IMR-90 (cell line): ENCODE measurements around the gene ZC3H7B. TPM values are rescaled to one million over a fixed set of nuclear protein-coding genes. Genes with fewer than 3 reads are reported as not detected.

Experiments used
- ATAC-seq: fragments of 200-7000 bp; cut with Tn5 transposase; 2 replicates; pipeline ENCODE4 v1.9.1; 2020; ENCODE audit warnings: low read depth, mild to moderate bottlenecking, moderate library complexity
- BruUV-seq: library from RNA; stranded (reverse); fragments of 400-500 nt; replicated peaks from 2 replicates; lab custom pipeline; 2021; lab: Mats Ljungman, UMichigan
- CTCF ChIA-PET: fragments of 300-600 bp; formaldehyde crosslinking; extraction: SDS; loops from one replicate; lab custom pipeline; 2021; ENCODE audit warnings: antibody characterized with exemption; lab: Yijun Ruan, JAX
- POLR2A ChIA-PET: fragments of 300-600 bp; sonication (Branson Sonifier 250); formaldehyde crosslinking; loops from one replicate; lab custom pipeline; 2022; ENCODE audit warnings: antibody characterized with exemption; ENCODE audit not compliant: unreplicated experiment; lab: Charles Lee
- DNase-seq: peaks from one replicate; pipeline ENCODE4 v3.0.0; 2013
- H2AFZ ChIP-seq: replicated peaks from 2 replicates; pipeline ENCODE3; 2013; ENCODE audit warnings: low read length, mild to moderate bottlenecking; ENCODE audit not compliant: poor library complexity
- H2AK5ac ChIP-seq: 2 replicates; pipeline ENCODE4 v1.6.1; 2013; ENCODE audit warnings: low read depth, low read length, inconsistent platforms
- H2AK9ac ChIP-seq: replicated peaks from 2 replicates; pipeline ENCODE3; 2013; ENCODE audit warnings: mild to moderate bottlenecking, low read depth, low read length, moderate library complexity; ENCODE audit not compliant: poor library complexity
- H2BK120ac ChIP-seq: 2 replicates; pipeline ENCODE4 v1.6.1; 2013; ENCODE audit warnings: low read depth, low read length, inconsistent platforms
- H2BK15ac ChIP-seq: 3 replicates; pipeline ENCODE4 v1.6.1; 2013; ENCODE audit warnings: low read depth, low read length, inconsistent platforms
- H2BK20ac ChIP-seq: 2 replicates; pipeline ENCODE4 v1.6.1; 2013; ENCODE audit warnings: low read depth, mild to moderate bottlenecking, inconsistent platforms, low read length, moderate library complexity
- H2BK5ac ChIP-seq: 2 replicates; pipeline ENCODE4 v1.6.1; 2013; ENCODE audit warnings: mild to moderate bottlenecking, low read depth, low read length, inconsistent platforms; ENCODE audit not compliant: poor library complexity, severe bottlenecking
- H3K14ac ChIP-seq: replicated peaks from 2 replicates; pipeline ENCODE4 v1.6.1; 2013; ENCODE audit warnings: low read depth, low read length, inconsistent platforms
- H3K18ac ChIP-seq: 2 replicates; pipeline ENCODE4 v1.6.1; 2013; ENCODE audit warnings: low read depth, low read length, control low read depth
- H3K23ac ChIP-seq: 2 replicates; pipeline ENCODE4 v1.6.1; 2013; ENCODE audit warnings: low read depth, low read length, inconsistent platforms
- H3K27ac ChIP-seq: 2 replicates; pipeline ENCODE4 v1.5.1; 2013; ENCODE audit warnings: mild to moderate bottlenecking, control low read depth, low read length; ENCODE audit not compliant: insufficient read depth
- H3K27me3 ChIP-seq: 2 replicates; pipeline ENCODE4 v1.6.1; 2013; ENCODE audit warnings: low read length; ENCODE audit not compliant: control insufficient read depth, insufficient read depth
- H3K36me3 ChIP-seq: 2 replicates; pipeline ENCODE4 v1.6.1; 2013; ENCODE audit warnings: low read length, mixed read lengths; ENCODE audit not compliant: control insufficient read depth, insufficient read depth
- H3K4ac ChIP-seq: 2 replicates; pipeline ENCODE4 v1.6.1; 2013; ENCODE audit warnings: low read depth, low read length, inconsistent platforms
- H3K4me1 ChIP-seq: 2 replicates; pipeline ENCODE4 v1.6.1; 2013; ENCODE audit warnings: low read length, mixed read lengths; ENCODE audit not compliant: control insufficient read depth, insufficient read depth
- H3K4me2 ChIP-seq: 2 replicates; pipeline ENCODE4 v1.6.1; 2013; ENCODE audit warnings: low read depth, mild to moderate bottlenecking, control low read depth, low read length, moderate library complexity
- H3K4me3 ChIP-seq: 2 replicates; pipeline ENCODE4 v1.5.1; 2013; ENCODE audit warnings: low read depth, mild to moderate bottlenecking, control low read depth, low read length, moderate library complexity; ENCODE audit not compliant: insufficient read depth
- H3K56ac ChIP-seq: 2 replicates; pipeline ENCODE4 v1.6.1; 2013; ENCODE audit warnings: low read length, inconsistent platforms; ENCODE audit not compliant: insufficient read depth; ENCODE audit errors: extremely low read depth
- H3K79me1 ChIP-seq, 2 experiments: 2 replicates each; pipeline ENCODE4 v1.6.1; 2013; ENCODE audit warnings: low read length in 2 of 2, inconsistent platforms in 1 of 2, low read depth in 1 of 2
- H3K9ac ChIP-seq: 2 replicates; pipeline ENCODE4 v1.6.1; 2013; ENCODE audit warnings: low read depth, low read length, control low read depth
- H3K9me1 ChIP-seq: 2 replicates; pipeline ENCODE4 v1.6.1; 2013; ENCODE audit warnings: low read length, inconsistent platforms; ENCODE audit not compliant: insufficient read depth
- H3K9me3 ChIP-seq: 2 replicates; pipeline ENCODE4 v1.6.1; 2013; ENCODE audit warnings: low read length; ENCODE audit not compliant: control insufficient read depth, insufficient read depth
- H4K20me1 ChIP-seq: 2 replicates; pipeline ENCODE4 v1.6.1; 2013; ENCODE audit warnings: low read length, inconsistent platforms; ENCODE audit not compliant: insufficient read depth
- H4K5ac ChIP-seq: 2 replicates; pipeline ENCODE4 v1.6.1; 2013; ENCODE audit warnings: mild to moderate bottlenecking, low read depth, low read length, control low read depth
- H4K8ac ChIP-seq, 2 experiments: 2 replicates each; pipeline ENCODE4 v1.6.1; 2013; ENCODE audit warnings: low read depth in 2 of 2, low read length in 2 of 2, control low read depth in 1 of 2, inconsistent platforms in 1 of 2
- H4K91ac ChIP-seq: 2 replicates; pipeline ENCODE4 v1.6.1; 2013; ENCODE audit warnings: low read depth, low read length, inconsistent platforms; ENCODE audit not compliant: insufficient read depth
- BHLHE40 ChIP-seq: fragments of 150-350 bp; IDR thresholded peaks from 2 replicates; pipeline ENCODE4 v1.6.1; 2016; ENCODE audit warnings: mild to moderate bottlenecking, low read depth, low read length
- CEBPB ChIP-seq: IDR thresholded peaks from 2 replicates; pipeline ENCODE4 v1.6.1; 2012; ENCODE audit warnings: low read depth, low read length, improper control_type of control experiment
- CHD1 ChIP-seq: IDR thresholded peaks from 2 replicates; pipeline ENCODE4 v1.6.1; 2012; ENCODE audit warnings: low read depth, low read length, improper control_type of control experiment
- CTCF ChIP-seq: conservative IDR thresholded peaks from 2 replicates; pipeline ENCODE4 v1.5.1; 2012; ENCODE audit warnings: mild to moderate bottlenecking, low read depth, low read length, improper control_type of control experiment
- ELK1 ChIP-seq: fragments of 150-350 bp; IDR thresholded peaks from 2 replicates; pipeline ENCODE4 v1.6.1; 2016; ENCODE audit warnings: low read depth, mild to moderate bottlenecking, low read length, moderate library complexity, borderline replicate concordance
- FOS ChIP-seq: fragments of 150-350 bp; IDR thresholded peaks from 2 replicates; pipeline ENCODE4 v1.6.1; 2016; ENCODE audit warnings: low read depth, low read length
- MAFK ChIP-seq: IDR thresholded peaks from 2 replicates; pipeline ENCODE4 v1.6.1; 2012; ENCODE audit warnings: low read depth, low read length, improper control_type of control experiment
- MAZ ChIP-seq: IDR thresholded peaks from 2 replicates; pipeline ENCODE4 v1.6.1; 2012; ENCODE audit warnings: low read depth, mild to moderate bottlenecking, low read length, improper control_type of control experiment, moderate library complexity, borderline replicate concordance
- MXI1 ChIP-seq: IDR thresholded peaks from 2 replicates; pipeline ENCODE4 v1.6.1; 2012; ENCODE audit warnings: low read depth, mild to moderate bottlenecking, low read length, moderate library complexity, borderline replicate concordance
- NFE2L2 ChIP-seq: fragments of 150-350 bp; IDR thresholded peaks from 2 replicates; pipeline ENCODE4 v1.6.1; 2016; ENCODE audit warnings: low read depth, mild to moderate bottlenecking, low read length
- POLR2A ChIP-seq: IDR thresholded peaks from 2 replicates; pipeline ENCODE4 v1.6.1; 2012; ENCODE audit warnings: mild to moderate bottlenecking, low read depth, low read length
- RAD21 ChIP-seq: IDR thresholded peaks from 2 replicates; pipeline ENCODE4 v1.6.1; 2012; ENCODE audit warnings: low read length, improper control_type of control experiment
- RCOR1 ChIP-seq: IDR thresholded peaks from 2 replicates; pipeline ENCODE4 v1.6.1; 2012; ENCODE audit warnings: mild to moderate bottlenecking, low read length, improper control_type of control experiment; ENCODE audit not compliant: insufficient replicate concordance
- RFX5 ChIP-seq: IDR thresholded peaks from 2 replicates; pipeline ENCODE4 v1.8.0; 2012; ENCODE audit warnings: low read depth, mild to moderate bottlenecking, low read length, moderate library complexity
- SMC3 ChIP-seq: fragments of 150-350 bp; IDR thresholded peaks from 2 replicates; pipeline ENCODE4 v1.6.1; 2016; ENCODE audit warnings: low read depth, mild to moderate bottlenecking, antibody characterized with exemption, low read length, moderate library complexity
- WGBS, 2 experiments: methylation state at CpG; one replicate each; pipeline versions ENCODE4 v1.1.5 to v1.1.7; 2013; ENCODE audit warnings: missing lambda C conversion rate in 2 of 2; ENCODE audit not compliant: insufficient read length in 1 of 2; ENCODE audit errors: extremely low coverage in 2 of 2; 5-methylcytosine and 5-hydroxymethylcytosine counted together
- dilution Hi-C: fragments of 300-500 bp; cut with HindIII; formaldehyde crosslinking; loops from one replicate; pipeline ENCODE4 v1.14.3; 2018; ENCODE audit warnings: low sequenced_read_pairs; ENCODE audit not compliant: unreplicated experiment
- in situ Hi-C: fragments of 300-500 bp; cut with MboI; formaldehyde crosslinking; loops from 3 replicates; pipeline ENCODE4 v1.14.3; 2019; ENCODE audit warnings: low sequenced_read_pairs, inconsistent platforms, mixed read lengths
- intact Hi-C: fragments of 100-400 bp; cut with micrococcal nuclease; formaldehyde crosslinking; loops from 2 replicates; pipeline ENCODE4 v1.10.0; 2022
- polyA plus RNA-seq, 3 experiments: library from polyadenylated mRNA; depleted of rRNA; stranded (reverse); fragments of >200 nt; gene quantifications; 2 replicates each; pipeline ENCODE4 v1.2.3, GENCODE V29; 2012; ENCODE audit warnings: low replicate concordance in 1 of 3
- total RNA-seq: library from RNA; depleted of rRNA; stranded (reverse); fragments of >200 nt; gene quantifications from 2 replicates; pipeline ENCODE4 v1.2.3, GENCODE V29; 2012
- TF ChIP-seq, protein P1 (sequence below): fragments of 150-350 bp; IDR thresholded peaks from 2 replicates; pipeline ENCODE4 v1.6.1; 2017; ENCODE audit warnings: mild to moderate bottlenecking, antibody characterized with exemption, low read length, low read depth

ZC3H7B gene
- total and polyA plus RNA-seq, 2 of the 4 experiments (the other 2 are of a cell fraction): 37.6 to 72.3 TPM

- BruUV-seq: no TSS peak
Observed at GRCh38 chr22:41382610-41383009, 81.3 kb downstream of the ZC3H7B start.

More at GRCh38 chr22:41382610-41383009, 81.3 kb downstream of the ZC3H7B start:
- dilution Hi-C loops: no loop called here
- DNase-seq: no peak
- no peak for ATAC-seq
- in situ Hi-C loops: no loop called here
- no peak overlapping the region for H2BK120ac ChIP-seq
- peak overlapping the region; percentile 54; the same call in 1 of the 2 replicates for H3K27ac ChIP-seq
- peak overlapping the region; percentile 67; the same call in 1 of the 2 replicates for H3K14ac ChIP-seq
- 7% methylated on average over 3 of the region's 19 CpGs; no CpG with 5 or more reads in 1 of the 2 experiments for WGBS, 2 experiments
- peaks cover 13 to 31% of the 10 kb centered on the region in 2 experiments for H3K79me1 ChIP-seq
- peak overlapping the region; percentile 74 for H3K9ac ChIP-seq
- no peak overlapping the region for H3K56ac ChIP-seq
- no peaks in the 10 kb centered on the region for H3K9me3 ChIP-seq
- intact Hi-C loops: no loop called here
- peak overlapping the region; percentile 56; the same call in 1 of the 2 replicates for H2AK5ac ChIP-seq
- peak overlapping the region; percentile 9; the same call in 1 of the 2 replicates for H4K5ac ChIP-seq
- POLR2A ChIA-PET: interaction anchor here (0.6 kb wide), 1 partner anchor 96 kb away, joined by 6 read pairs; no protein-coding TSS in a partner anchor
- no peak overlapping the region; the same call in 1 of the 2 replicates for H3K18ac ChIP-seq
- no peak overlapping the region for H4K91ac ChIP-seq
- no peaks in the 10 kb centered on the region for H3K9me1 ChIP-seq
- peaks cover 9% of the 10 kb centered on the region for H3K4me1 ChIP-seq
- CTCF ChIA-PET: no interaction called here
- H2AK9ac ChIP-seq: peak overlapping the region; percentile 81
- no peak overlapping the region for H2BK15ac ChIP-seq
- H4K20me1 ChIP-seq: no peaks in the 10 kb centered on the region
- peak overlapping the region; percentile 48 to 59; a peak in 2 of 4 replicates for H4K8ac ChIP-seq
- peaks cover 3% of the 10 kb centered on the region for H3K36me3 ChIP-seq
- H3K4me3 ChIP-seq: peak overlapping the region; percentile 64
- TF ChIP-seq CEBPB (no peak), POLR2A (no peak), RAD21 (no peak), SMC3 (no peak), CHD1 (no peak), MAFK (no peak), MAZ (no peak), RFX5 (no peak), ELK1 (no peak), BHLHE40 (no peak), RCOR1 (no peak), MXI1 (no peak), FOS (no peak), CTCF (no peak), NFE2L2 (no peak)
- TF ChIP-seq, protein P1, sequence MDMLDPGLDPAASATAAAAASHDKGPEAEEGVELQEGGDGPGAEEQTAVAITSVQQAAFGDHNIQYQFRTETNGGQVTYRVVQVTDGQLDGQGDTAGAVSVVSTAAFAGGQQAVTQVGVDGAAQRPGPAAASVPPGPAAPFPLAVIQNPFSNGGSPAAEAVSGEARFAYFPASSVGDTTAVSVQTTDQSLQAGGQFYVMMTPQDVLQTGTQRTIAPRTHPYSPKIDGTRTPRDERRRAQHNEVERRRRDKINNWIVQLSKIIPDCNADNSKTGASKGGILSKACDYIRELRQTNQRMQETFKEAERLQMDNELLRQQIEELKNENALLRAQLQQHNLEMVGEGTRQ: no peak
- no peak overlapping the region for H2BK5ac ChIP-seq
- H3K23ac ChIP-seq: no peak overlapping the region; the same call in 1 of the 2 replicates
- H3K27me3 ChIP-seq: no peaks in the 10 kb centered on the region
- H3K4me2 ChIP-seq: peak overlapping the region; percentile 83
- no peak overlapping the region for H2BK20ac ChIP-seq
- H2AFZ ChIP-seq: peak overlapping the region; percentile 89
- H3K4ac ChIP-seq: 0 out of 2 replicates have a peak overlapping the region, but pooled peaks have one; percentile 6
